ENCODE data around the gene TPM3. TPM values are rescaled to one million over a fixed set of nuclear protein-coding genes. Genes with fewer than 3 reads are reported as not detected.
"Not testable (repeated sequence)": the region's sequence is repeated elsewhere in the genome, so short reads cannot be mapped to it uniquely, and the experiment has no call there.

The TPM3 gene
- total RNA-seq = 278 TPM

GRCh38 chr1:154191990-154192461 is at the start of gene TPM3:
Gene TPM3 (minus strand): TSS chr1:154192100. CDS start chr1:154192018, 82 bp downstream.
- DNase-seq = peak; percentile 52

DNA sequence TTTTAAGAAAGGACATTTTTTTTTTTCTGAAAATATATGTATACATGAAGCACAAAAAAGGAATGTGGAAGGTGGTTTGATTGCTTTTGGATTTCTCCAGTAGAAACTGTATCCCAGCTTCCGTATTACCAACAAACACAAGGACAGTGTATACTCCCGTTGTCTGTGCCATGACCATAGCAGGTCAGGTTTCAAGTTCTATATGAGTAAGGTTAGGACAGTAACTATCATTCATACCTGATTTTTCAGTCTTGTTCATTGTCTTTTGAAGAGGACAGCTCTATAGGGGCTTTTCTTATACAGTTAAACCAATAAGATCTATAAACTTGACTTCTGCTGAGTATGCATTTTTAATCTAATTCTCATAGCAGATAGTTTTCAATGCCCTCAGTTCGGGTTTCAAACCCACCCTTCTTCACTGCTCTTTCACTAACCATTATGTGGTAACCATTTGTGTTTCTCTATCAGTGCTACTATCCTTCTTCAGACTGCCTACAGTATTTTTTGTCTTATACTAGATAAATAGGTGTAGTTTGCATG is 48.5 kb upstream of the TPM3 start:
- DNase-seq = no peak

DNA sequence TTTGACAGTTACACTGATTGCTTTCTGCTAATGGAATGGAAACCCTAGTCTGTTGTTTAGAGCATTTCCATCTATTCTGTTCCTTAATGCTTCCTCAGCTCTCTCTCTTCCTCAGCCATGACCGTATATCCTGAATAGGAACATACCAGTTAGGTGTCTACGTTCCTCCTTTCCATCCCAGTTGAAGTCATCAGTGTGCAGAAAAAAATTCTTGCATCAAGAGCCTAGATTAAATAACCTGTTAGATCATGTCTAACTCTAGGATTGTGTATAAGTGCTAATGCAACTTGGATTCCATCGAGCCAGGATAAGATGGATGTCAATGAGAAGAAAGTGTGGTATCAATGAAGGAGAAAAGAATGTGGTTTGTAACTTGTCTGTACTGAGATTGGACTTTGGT is 47.6 kb upstream of the TPM3 start:
- DNase-seq = no peak

- no peak for DNase-seq
Observed at GRCh38 chr1:154237880-154238506, 46.1 kb upstream of the TPM3 start.

DNA sequence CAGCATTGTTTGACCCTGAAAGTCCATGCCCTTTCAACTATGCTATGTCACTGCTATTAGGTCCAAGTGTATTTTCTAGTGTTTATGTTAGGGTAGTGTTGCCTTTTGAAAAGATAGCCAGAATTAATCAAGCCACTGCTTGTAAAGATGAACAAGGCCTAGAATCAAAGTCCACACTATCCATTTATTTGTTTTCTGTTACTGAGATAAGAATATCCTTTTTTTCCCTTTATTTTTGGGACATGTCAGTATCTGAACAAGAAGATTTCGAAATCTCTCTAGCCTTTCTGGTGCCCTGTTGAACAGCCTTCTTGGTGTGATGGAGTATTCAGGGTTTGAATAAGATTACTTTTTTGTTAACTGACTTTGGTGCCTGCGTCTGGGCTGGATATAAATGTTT is 45.5 kb upstream of the TPM3 start:
- DNase-seq = no peak

GRCh38 chr1:154236855-154237254 is 45.0 kb upstream of the TPM3 start:
- no peak for DNase-seq

DNA sequence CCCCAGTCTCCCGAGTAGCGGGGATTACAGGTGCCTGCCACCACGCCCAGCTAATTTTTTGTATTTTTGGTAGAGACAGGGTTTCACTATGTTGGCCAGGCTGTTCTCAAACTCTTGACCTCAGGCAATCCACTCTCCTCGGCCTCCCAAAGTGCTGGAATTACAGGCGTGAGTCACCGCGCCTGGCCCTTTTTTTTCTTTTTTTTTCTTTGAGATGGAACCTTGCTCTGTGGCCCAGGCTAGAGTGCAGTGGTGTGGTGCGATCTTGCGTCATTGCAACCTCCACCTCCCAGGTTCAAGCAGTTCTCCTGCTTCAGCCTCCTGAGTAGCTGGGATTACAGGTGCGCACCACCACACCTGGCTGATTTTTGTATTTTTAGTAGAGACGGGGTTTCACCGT is 41.2 kb upstream of the TPM3 start:
- not testable (repeated sequence) for DNase-seq

DNA sequence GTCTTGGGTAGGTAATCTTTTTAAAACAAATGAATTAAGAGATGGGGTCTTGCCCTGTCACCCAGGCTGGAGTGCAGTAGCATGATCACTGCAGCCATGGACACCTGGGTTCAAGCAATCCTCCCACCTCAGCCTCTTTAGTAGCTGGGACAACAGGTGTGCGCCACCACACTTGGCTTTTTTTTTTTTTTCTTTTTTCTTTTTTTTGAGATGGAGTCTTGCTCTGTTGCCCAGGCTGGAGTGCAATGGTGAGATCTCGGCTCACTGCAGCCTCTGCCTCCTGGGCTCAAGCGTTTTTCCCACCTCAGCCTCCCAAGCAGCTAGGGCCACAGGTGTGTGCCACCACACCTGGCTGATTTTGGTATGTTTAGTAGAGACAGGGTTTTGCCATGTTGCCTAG is 39.2 kb upstream of the TPM3 start:
- DNase-seq = not testable (repeated sequence)

DNA sequence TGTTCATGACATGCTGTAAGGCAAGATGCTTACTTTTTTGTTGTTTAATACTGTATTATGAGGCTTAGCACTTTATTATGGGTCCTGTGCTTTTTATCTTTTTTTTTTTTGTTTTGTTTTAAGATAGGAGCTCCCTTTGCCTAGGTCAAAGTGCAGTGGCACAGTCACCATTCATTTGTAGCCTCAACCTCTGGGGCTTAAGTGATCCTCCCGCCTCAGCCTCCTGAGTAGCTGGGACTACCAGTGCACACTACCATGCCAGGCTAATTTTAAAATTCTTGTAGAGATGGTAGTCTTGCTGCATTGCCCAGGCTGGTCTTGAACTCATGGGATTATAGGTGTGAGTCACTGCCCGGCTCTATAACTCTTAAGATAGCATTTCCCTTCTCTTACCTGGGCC is 33.5 kb upstream of the TPM3 start:
- DNase-seq = no peak

GRCh38 chr1:154223621-154224020 is 31.7 kb upstream of the TPM3 start:
- no peak for DNase-seq

GRCh38 chr1:154222918-154223317 is 31.0 kb upstream of the TPM3 start:
- DNase-seq = no peak

- DNase-seq = no peak
Observed at GRCh38 chr1:154222518-154222917, 30.6 kb upstream of the TPM3 start.

DNA sequence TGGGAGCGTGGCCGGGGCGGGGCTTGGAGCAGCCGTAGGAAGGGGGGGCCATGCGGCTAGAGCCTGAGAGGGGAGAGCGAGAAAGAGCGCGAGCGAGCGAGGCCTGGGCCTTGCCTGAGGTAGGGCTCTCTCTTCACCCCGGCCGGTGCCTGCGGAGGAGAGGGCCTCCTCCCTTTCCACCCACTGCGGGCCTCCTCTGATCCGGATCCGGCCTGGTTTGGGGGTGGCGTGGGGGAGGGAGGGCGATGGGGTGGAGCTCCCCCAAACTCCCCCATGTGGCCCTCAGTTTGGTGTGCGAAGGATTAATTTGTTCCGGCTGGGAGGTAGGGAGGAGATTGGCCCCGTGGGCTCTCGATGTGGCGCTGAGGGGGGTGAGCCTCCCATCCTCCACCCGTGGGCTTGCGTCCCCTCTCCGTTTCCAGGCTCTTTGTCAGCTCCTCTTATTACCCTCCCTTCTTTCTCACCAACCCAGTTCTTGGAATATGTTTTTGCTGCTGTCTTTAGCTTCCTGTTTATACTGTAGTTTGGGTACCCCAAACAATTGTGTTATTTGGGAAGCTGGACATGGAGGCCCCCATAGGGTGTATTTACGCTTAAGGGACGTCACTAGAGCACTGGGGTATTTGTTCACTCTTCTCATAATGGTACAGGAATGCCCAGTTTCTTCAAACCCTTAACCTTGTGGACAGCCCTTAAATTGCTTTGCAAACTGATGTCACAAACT is 29.5 kb upstream of the TPM3 start:
- DNase-seq = peak; percentile 72

GRCh38 chr1:154220970-154221277 is 29.0 kb upstream of the TPM3 start:
- no peak for DNase-seq

DNA sequence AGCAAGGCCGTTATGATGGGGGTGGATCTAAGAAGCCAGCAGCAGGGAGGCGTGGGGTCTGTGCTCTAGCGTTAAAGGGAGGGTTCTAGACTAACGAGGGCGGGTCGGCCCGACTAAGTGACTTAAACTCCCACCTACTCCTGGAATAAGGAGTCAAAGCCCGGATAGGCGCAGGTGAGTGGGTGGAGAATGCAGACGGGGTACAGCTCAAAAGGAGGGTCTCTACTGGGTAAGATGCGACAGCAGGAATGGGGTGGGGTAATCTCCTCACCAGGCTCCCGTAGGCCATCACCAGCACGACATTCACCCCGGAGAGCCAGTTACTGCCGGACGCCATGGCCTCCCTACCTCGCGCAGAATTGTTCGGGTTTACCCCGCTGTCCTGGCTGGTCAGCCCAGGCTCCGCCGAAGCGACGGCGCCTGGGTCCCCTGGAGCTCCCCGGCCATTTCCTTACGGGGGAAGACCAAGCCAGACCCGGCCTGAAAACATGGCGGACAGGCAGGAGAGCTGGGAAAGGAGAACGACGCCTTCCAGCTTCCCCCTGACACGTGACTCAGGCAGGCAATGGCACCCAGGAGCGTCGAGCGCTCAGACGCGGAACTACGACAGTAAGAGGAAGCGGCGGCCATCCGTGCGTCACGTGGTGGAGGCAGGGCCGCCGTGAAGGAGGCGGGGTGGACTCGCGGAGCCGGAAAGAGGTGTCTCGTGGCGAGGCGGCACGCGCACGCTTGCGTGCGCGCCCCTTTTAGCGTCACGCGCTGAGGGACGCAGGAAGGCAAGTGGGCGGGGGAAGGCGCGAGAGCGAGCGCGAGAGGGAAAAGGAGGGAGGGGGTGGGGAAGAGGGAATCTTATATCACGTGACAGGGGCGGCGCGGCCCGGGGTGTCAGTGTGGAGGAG is 28.4 kb upstream of the TPM3 start, which contains the start of gene UBAP2L:
Gene UBAP2L (plus strand): TSS at position 885 of the 899 bp plus-strand sequence. CDS start 4,169 bp downstream, outside the sequence.
- DNase-seq = peak; percentile 99

DNA sequence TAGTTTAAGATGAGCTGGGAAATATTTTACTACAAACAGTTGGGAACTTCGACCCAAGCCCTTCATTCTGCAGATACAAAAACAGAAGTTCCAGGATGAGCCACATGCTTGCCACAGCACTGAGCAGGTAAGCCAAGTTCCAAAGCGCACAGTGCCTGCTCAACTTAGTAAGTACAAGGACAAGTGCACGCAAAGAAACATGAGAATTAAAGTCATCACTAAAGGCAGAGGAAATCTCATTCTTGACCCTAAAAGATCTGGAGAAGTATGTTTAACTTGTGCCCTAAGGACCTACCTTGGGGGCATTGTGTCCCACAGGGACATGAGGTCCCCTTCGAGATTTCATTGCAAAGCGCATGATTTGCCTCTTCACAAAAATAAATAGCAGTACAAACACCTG is 27.6 kb upstream of the TPM3 start:
- no peak for DNase-seq

GRCh38 chr1:154218545-154218944 is 26.6 kb upstream of the TPM3 start:
- DNase-seq = no peak

GRCh38 chr1:154213274-154213673 is 21.4 kb upstream of the TPM3 start:
- DNase-seq = no peak

GRCh38 chr1:154212083-154212482 is 20.2 kb upstream of the TPM3 start:
- no peak for DNase-seq

- no peak for DNase-seq
Observed at GRCh38 chr1:154208677-154209388, 16.9 kb upstream of the TPM3 start.

DNA sequence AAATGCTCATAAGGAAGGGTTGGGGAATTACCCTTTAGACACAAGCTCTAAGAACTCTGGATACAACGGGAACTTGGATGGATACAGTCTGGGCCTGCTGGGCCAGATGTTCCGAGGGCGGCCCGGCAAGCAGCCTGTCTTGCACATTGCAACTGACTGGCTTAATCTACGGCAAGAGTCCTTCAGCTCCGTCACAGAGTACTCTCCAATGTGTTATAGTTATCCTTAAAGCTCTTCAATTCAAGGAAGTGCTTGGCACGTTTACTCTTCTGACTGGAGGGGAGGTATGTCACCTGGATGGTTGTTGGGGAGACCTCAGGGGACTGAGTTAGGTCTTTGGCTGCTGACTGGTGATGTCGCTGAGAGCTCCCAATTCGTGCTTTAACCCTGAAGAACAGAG is 15.4 kb upstream of the TPM3 start:
- DNase-seq = no peak

DNA sequence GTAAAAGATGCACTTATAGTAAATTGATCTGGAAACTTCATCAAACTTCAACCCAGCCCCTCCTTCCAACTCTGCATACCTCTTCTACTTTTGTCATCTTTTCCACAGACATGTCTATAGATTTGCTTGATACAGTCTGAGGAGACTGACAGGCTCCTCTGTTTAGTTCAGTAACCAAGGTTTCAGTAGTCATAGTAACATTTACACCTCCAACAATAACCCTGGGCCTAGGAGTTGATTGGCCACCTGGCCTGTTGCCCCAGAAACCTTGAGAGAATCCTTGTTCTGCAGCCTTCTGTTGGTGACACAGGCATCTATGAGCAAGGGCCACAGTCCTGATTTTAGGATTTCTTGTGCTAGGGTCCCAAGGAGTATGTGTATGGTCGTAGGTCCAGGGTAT is 14.3 kb upstream of the TPM3 start, which contains the start of gene CFAP141:
Gene CFAP141 (minus strand): TSS at position 138 of the 400 bp plus-strand sequence. CDS start 26 bp downstream, at position 112.
- DNase-seq = no peak
